Measurements from ENCODE around the gene PAK5.

DNA sequence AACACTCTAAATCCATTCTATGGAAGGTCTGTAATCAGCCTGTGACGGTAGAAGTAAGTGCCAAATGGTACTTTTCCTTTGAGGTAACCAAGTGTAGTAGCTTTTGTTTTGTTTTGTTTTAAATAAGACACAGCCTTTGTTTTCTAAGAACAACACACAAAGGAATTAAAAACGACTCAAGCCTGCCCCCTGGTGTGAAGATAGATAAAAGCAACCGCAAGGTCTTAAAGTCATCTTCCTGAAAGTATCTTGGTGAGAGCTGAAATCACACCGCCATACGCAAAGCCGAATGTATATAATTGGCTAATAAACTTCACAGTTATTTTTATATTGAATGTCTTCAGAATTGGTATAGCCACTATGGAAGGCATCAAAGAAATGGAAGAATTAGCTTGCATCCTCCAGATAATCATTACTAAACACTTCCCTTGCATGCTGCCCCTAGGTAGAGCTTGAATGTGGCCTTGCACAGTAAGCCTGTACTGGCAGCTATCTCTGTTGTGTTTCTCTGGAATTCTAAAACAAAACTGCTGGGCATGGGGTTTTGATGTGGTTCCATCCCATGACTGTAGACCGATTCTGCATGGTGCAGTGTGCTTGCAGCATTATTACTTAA, 228.9 kb downstream of the PAK5 start:
- TF ChIP-seq, protein P1, sequence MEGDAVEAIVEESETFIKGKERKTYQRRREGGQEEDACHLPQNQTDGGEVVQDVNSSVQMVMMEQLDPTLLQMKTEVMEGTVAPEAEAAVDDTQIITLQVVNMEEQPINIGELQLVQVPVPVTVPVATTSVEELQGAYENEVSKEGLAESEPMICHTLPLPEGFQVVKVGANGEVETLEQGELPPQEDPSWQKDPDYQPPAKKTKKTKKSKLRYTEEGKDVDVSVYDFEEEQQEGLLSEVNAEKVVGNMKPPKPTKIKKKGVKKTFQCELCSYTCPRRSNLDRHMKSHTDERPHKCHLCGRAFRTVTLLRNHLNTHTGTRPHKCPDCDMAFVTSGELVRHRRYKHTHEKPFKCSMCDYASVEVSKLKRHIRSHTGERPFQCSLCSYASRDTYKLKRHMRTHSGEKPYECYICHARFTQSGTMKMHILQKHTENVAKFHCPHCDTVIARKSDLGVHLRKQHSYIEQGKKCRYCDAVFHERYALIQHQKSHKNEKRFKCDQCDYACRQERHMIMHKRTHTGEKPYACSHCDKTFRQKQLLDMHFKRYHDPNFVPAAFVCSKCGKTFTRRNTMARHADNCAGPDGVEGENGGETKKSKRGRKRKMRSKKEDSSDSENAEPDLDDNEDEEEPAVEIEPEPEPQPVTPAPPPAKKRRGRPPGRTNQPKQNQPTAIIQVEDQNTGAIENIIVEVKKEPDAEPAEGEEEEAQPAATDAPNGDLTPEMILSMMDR (IDR thresholded peaks at IDR 0.05): peak; percentile 74
- no peak for TF ChIP-seq EZH2 (IDR thresholded peaks at IDR 0.05; ENCODE audit: borderline replicate concordance, insufficient read depth, low read depth, low read length, poor library complexity, severe bottlenecking)

Measured in B cell (primary cell).